ENCODE measurements around the gene PTPN2.

Gene PTPN2

GRCh38 chr18:12868576-12868975, 15.5 kb downstream of the PTPN2 start:
- H3K27me3 ChIP-seq (ENCODE audit: insufficient read depth, poor library complexity, severe bottlenecking), result no peaks in the 10 kb centered on the region
- no peak for DNase-seq (ENCODE audit: low read depth in 1 of 2, low spot score in 1 of 2)
- H3K4me3 ChIP-seq (replicated peaks; ENCODE audit: insufficient read depth, low read length), result no peak overlapping the region
- TF ChIP-seq GABPA (IDR thresholded peaks at IDR 0.05; ENCODE audit: low read depth) (no peak), POLR2AphosphoS5 (IDR thresholded peaks at IDR 0.05; ENCODE audit: low read depth) (no peak), REST (IDR thresholded peaks at IDR 0.05; ENCODE audit: insufficient replicate concordance, low read depth) (no peak), CTCF (IDR thresholded peaks at IDR 0.05; ENCODE audit: insufficient read depth, low read length) (no peak), SPI1 (IDR thresholded peaks at IDR 0.05; ENCODE audit: borderline replicate concordance, low read depth) (no peak)
- no peak overlapping the region for H3K27ac ChIP-seq (replicated peaks)

- H3K4me3 ChIP-seq (replicated peaks; ENCODE audit: insufficient read depth, low read length), result no peak overlapping the region
- no peaks in the 10 kb centered on the region for H3K27me3 ChIP-seq (ENCODE audit: insufficient read depth, poor library complexity, severe bottlenecking)
- no peak for DNase-seq (ENCODE audit: low read depth in 1 of 2, low spot score in 1 of 2)
- TF ChIP-seq REST (IDR thresholded peaks at IDR 0.05; ENCODE audit: insufficient replicate concordance, low read depth) (no peak), SPI1 (IDR thresholded peaks at IDR 0.05; ENCODE audit: borderline replicate concordance, low read depth) (no peak), CTCF (IDR thresholded peaks at IDR 0.05; ENCODE audit: insufficient read depth, low read length) (no peak), GABPA (IDR thresholded peaks at IDR 0.05; ENCODE audit: low read depth) (no peak), POLR2AphosphoS5 (IDR thresholded peaks at IDR 0.05; ENCODE audit: low read depth) (no peak)
- no peak overlapping the region for H3K27ac ChIP-seq (replicated peaks)
Observed at GRCh38 chr18:12867441-12868123, 16.5 kb downstream of the PTPN2 start.

GRCh38 chr18:12863687-12864216, 20.3 kb downstream of the PTPN2 start:
- Histone ChIP-seq H3K27ac (replicated peaks) (no peak overlapping the region), H3K27me3 (ENCODE audit: insufficient read depth, poor library complexity, severe bottlenecking) (no peaks in the 10 kb centered on the region), H3K4me3 (replicated peaks; ENCODE audit: insufficient read depth, low read length) (no peak overlapping the region)
- TF ChIP-seq REST (IDR thresholded peaks at IDR 0.05; ENCODE audit: insufficient replicate concordance, low read depth) (no peak), GABPA (IDR thresholded peaks at IDR 0.05; ENCODE audit: low read depth) (no peak), CTCF (IDR thresholded peaks at IDR 0.05; ENCODE audit: insufficient read depth, low read length) (no peak), SPI1 (IDR thresholded peaks at IDR 0.05; ENCODE audit: borderline replicate concordance, low read depth) (no peak), POLR2AphosphoS5 (IDR thresholded peaks at IDR 0.05; ENCODE audit: low read depth) (no peak)
- DNase-seq (ENCODE audit: low read depth in 1 of 2, low spot score in 1 of 2), result no peak
